Endodermal cell (in vitro differentiated cells): ENCODE results near the gene HCAR3. TPM values are rescaled to one million over a fixed set of nuclear protein-coding genes. Genes with fewer than 3 reads are reported as not detected.

Experiments
- DNase-seq: peaks from one replicate; pipeline ENCODE4 v3.0.0-alpha.2; 2017
- H3K27ac ChIP-seq: 2 replicates; pipeline ENCODE4 v1.5.1; 2013; ENCODE audit warnings: mild to moderate bottlenecking, low read depth, low read length, moderate library complexity
- H3K27me3 ChIP-seq: 2 replicates; pipeline ENCODE4 v1.6.1; 2013; ENCODE audit warnings: mild to moderate bottlenecking, low read length, moderate library complexity; ENCODE audit not compliant: insufficient read depth, control insufficient read depth, poor library complexity, severe bottlenecking
- H3K36me3 ChIP-seq: 2 replicates; pipeline ENCODE4 v1.7.0; 2013; ENCODE audit warnings: mild to moderate bottlenecking, low read length, moderate library complexity; ENCODE audit not compliant: control insufficient read depth, insufficient read depth
- H3K4me1 ChIP-seq: one replicate; pipeline ENCODE4 v1.7.0; 2013; ENCODE audit warnings: low read length; ENCODE audit not compliant: control insufficient read depth, insufficient read depth
- H3K4me3 ChIP-seq: 2 replicates; pipeline ENCODE4 v1.5.1; 2013; ENCODE audit warnings: mild to moderate bottlenecking, low read length, moderate library complexity
- H3K9ac ChIP-seq: 2 replicates; pipeline ENCODE4 v1.6.1; 2013; ENCODE audit warnings: mild to moderate bottlenecking, low read length, moderate library complexity; ENCODE audit not compliant: poor library complexity, severe bottlenecking; ENCODE audit errors: extremely low read depth
- H3K9me3 ChIP-seq: 2 replicates; pipeline ENCODE4 v1.6.1; 2013; ENCODE audit warnings: mild to moderate bottlenecking, low read length, moderate library complexity; ENCODE audit not compliant: control insufficient read depth
- H3K27ac Mint-ChIP-seq: 2 replicates; pipeline ENCODE4 v1.8.0; 2020; ENCODE audit warnings: mixed read lengths
- H3K27me3 Mint-ChIP-seq: 2 replicates; pipeline ENCODE4 v1.8.0; 2021; ENCODE audit warnings: mild to moderate bottlenecking, mixed read lengths; ENCODE audit not compliant: insufficient read depth
- H3K36me3 Mint-ChIP-seq: 2 replicates; pipeline ENCODE4 v1.8.0; 2020; ENCODE audit warnings: low read depth, mixed read lengths
- H3K4me1 Mint-ChIP-seq: 2 replicates; pipeline ENCODE4 v1.8.0; 2020; ENCODE audit warnings: mixed read lengths
- H3K4me3 Mint-ChIP-seq: 2 replicates; pipeline ENCODE4 v1.8.0; 2020; ENCODE audit warnings: mild to moderate bottlenecking, moderate library complexity, mixed read lengths
- H3K9me3 Mint-ChIP-seq: 2 replicates; pipeline ENCODE4 v1.8.0; 2020; ENCODE audit warnings: mild to moderate bottlenecking, mixed read lengths
- WGBS, 2 experiments: methylation state at CpG; one replicate each; pipeline versions ENCODE4 v1.1.5 to v1.1.7; 2013; ENCODE audit warnings: missing lambda C conversion rate in 2 of 2, mixed read lengths in 1 of 2; ENCODE audit not compliant: insufficient coverage in 1 of 2, insufficient read length in 1 of 2; 5-methylcytosine and 5-hydroxymethylcytosine counted together
- total RNA-seq, 2 donors: library from RNA; stranded (reverse); fragmentation: NEBNext Ultra II Directional in 1 of 2; extraction: Animal tissue kit (Norgen Biotek cat#: 25700) in 1 of 2; gene quantifications; 2 replicates in 1 of 2; 3 replicates in 1 of 2; pipeline ENCODE4 v1.2.1, GENCODE V29; 2021
- TF ChIP-seq, protein P1 (sequence below): fragments of 200-600 bp; sonication (generic); conservative IDR thresholded peaks from 2 replicates; pipeline ENCODE4 v1.5.0; 2021; ENCODE audit warnings: antibody characterized with exemption, mild to moderate bottlenecking

HCAR3 gene
- total RNA-seq, 2 donors from 2014 or later, result not detected

DNA sequence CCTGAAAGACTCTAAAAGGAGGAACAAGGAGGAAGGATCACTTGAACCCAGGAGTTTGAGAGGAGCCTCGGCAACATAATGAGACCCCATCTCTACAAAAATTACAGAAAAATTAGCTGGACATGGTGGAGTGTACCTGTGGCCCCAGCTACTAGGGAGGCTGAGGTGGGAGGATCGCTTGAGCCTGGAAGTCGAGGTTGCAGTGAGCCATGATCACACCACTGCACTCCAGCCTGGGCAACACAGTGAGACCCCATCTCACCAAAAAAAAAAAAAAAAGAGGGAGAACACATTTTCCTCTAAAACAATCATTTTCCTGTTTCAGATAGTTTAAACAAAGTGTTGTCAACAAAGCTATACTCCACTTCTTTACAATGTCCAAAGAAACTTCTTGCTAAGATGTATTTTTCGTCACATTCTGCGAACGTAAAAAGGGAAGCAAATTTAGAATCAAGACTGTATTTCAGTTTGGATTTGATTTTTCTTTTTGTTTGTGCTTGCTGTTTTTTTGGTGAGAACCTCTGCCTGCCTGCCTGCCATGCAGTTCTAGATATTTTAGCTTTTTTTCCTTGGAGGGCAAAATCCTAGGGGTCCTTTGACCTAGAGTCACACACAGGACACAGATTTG is 9.0 kb upstream of the HCAR3 start:
- Mint-ChIP-seq H3K27ac (peak overlapping the region; percentile 94), H3K4me3 (no peak overlapping the region), H3K27me3 (no peaks in the 10 kb centered on the region), H3K4me1 (peaks cover 17% of the 10 kb centered on the region), H3K36me3 (no peaks in the 10 kb centered on the region), H3K9me3 (no peaks in the 10 kb centered on the region)
- H3K27me3 ChIP-seq, result no peaks in the 10 kb centered on the region
- TF ChIP-seq, protein P1, sequence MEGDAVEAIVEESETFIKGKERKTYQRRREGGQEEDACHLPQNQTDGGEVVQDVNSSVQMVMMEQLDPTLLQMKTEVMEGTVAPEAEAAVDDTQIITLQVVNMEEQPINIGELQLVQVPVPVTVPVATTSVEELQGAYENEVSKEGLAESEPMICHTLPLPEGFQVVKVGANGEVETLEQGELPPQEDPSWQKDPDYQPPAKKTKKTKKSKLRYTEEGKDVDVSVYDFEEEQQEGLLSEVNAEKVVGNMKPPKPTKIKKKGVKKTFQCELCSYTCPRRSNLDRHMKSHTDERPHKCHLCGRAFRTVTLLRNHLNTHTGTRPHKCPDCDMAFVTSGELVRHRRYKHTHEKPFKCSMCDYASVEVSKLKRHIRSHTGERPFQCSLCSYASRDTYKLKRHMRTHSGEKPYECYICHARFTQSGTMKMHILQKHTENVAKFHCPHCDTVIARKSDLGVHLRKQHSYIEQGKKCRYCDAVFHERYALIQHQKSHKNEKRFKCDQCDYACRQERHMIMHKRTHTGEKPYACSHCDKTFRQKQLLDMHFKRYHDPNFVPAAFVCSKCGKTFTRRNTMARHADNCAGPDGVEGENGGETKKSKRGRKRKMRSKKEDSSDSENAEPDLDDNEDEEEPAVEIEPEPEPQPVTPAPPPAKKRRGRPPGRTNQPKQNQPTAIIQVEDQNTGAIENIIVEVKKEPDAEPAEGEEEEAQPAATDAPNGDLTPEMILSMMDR, result no peak
- H3K9me3 ChIP-seq, result no peaks in the 10 kb centered on the region
- H3K27ac ChIP-seq, result no peak overlapping the region
- peak overlapping the region; percentile 55 for H3K9ac ChIP-seq
- no peaks in the 10 kb centered on the region for H3K36me3 ChIP-seq
- WGBS, 2 experiments, result 92% methylated on average over 5 of the region's 6 CpGs; no CpG with 5 or more reads in 1 of the 2 experiments
- peaks cover 3% of the 10 kb centered on the region for H3K4me1 ChIP-seq
- no peak overlapping the region for H3K4me3 ChIP-seq
- DNase-seq, result no peak

DNA sequence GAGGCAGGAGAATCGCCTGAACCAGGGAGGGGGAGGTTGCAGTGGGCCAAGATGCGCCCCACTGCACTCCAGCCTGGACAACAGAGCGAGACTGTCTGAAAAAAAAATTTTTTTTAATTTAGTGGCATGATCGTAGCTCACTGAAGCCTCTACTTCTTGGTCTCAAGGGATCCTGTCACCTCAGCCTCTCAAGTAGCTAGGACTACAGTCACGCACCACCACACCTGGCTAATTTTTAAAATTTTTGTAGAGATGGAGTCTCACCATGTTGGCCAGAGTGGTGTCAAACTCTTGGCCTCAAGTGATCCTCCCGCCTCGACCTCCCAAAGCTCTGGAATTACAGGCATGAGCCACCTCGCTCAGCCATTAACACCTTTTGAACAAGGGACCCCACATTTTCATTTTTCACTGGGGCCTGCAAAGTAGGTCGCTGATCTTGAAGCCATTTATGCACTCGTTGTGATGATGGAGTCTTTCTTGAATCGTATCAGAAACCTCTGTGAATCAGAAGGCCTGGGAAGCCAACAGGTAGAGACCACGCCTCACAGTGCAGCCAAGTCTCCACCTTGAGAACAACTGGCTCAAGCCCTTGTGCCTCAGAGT is 8.1 kb upstream of the HCAR3 start:
- Histone ChIP-seq H3K27ac (no peak overlapping the region), H3K36me3 (no peaks in the 10 kb centered on the region), H3K4me1 (no peaks in the 10 kb centered on the region), H3K9me3 (no peaks in the 10 kb centered on the region), H3K4me3 (no peak overlapping the region), H3K9ac (no peak overlapping the region), H3K27me3 (no peaks in the 10 kb centered on the region)
- peak; percentile 63 for DNase-seq
- WGBS, 2 experiments, result 90 to 95% methylated on average over 12 of the region's 12 CpGs
- Mint-ChIP-seq H3K9me3 (no peaks in the 10 kb centered on the region), H3K27me3 (no peaks in the 10 kb centered on the region), H3K4me3 (no peak overlapping the region), H3K4me1 (peaks cover 9% of the 10 kb centered on the region), H3K36me3 (no peaks in the 10 kb centered on the region), H3K27ac (peak overlapping the region; percentile 69)
- TF ChIP-seq, protein P1, result no peak

DNA sequence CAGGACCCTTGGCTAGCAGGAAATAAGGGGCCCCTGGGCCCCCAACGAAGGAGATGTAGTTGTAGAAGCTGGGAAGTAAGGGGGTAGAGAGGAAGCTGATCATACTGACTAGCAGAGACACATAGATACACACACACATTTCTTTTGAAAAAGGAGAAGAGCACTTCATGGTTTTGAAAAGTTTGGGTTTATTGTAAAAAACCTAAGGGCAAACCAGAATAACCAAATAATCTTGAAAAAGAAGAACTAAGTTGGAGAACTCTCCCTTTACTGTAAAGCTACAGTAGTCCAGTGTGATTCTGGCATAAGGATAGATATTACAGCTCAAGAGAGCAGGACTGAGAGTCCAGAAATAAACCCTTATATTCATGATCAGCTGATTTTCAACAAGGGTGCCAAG is 5.8 kb upstream of the HCAR3 start:
- Mint-ChIP-seq H3K36me3 (no peaks in the 10 kb centered on the region), H3K9me3 (no peaks in the 10 kb centered on the region), H3K27me3 (no peaks in the 10 kb centered on the region), H3K4me3 (no peak overlapping the region), H3K4me1 (peaks cover 9% of the 10 kb centered on the region), H3K27ac (no peak overlapping the region)
- 100% methylated on average over 1 of the region's 1 CpG; no CpG with 5 or more reads in 1 of the 2 experiments for WGBS, 2 experiments
- Histone ChIP-seq H3K9me3 (no peaks in the 10 kb centered on the region), H3K4me3 (no peak overlapping the region), H3K27me3 (no peaks in the 10 kb centered on the region), H3K4me1 (no peaks in the 10 kb centered on the region), H3K36me3 (no peaks in the 10 kb centered on the region), H3K9ac (no peak overlapping the region), H3K27ac (no peak overlapping the region)
- TF ChIP-seq, protein P1, result no peak
- DNase-seq, result no peak
